ENCODE data around the gene ITPR3. TPM values are rescaled to one million over a fixed set of nuclear protein-coding genes. Genes with fewer than 3 reads are reported as not detected.

The ITPR3 gene
- polyA plus RNA-seq, 1 of the 3 experiments (the other 2 are of a cell fraction), result 8.1 TPM

GRCh38 chr6:33718713-33719112 is 97.6 kb downstream of the ITPR3 start:
- ChIA-PET POLR2A (no interaction called here), CTCF (interaction anchor here (1.9 kb wide), 1 partner anchor 26 kb away, joined by 11 read pairs; no protein-coding TSS in a partner anchor)
- Histone ChIP-seq H3K4me1 (ENCODE audit: control insufficient read depth in 1 of 2, insufficient read depth in 2 of 2, low read depth in 1 of 2, low read length in 1 of 2) (no peaks in the 10 kb centered on the region), H3K27me3 (ENCODE audit: insufficient read depth) (peaks cover 38% of the 10 kb centered on the region), H3K27ac (ENCODE audit: low read depth in 2 of 2, low read length in 1 of 2) (no peak overlapping the region), H3F3A (replicated peaks; ENCODE audit: insufficient read depth) (no peaks in the 10 kb centered on the region), H3K36me3 (replicated peaks in 1 of 2; ENCODE audit: control insufficient read depth in 1 of 2, insufficient read depth in 2 of 2, low read length in 1 of 2) (no peaks in the 10 kb centered on the region), H4K20me1 (ENCODE audit: insufficient read depth) (no peaks in the 10 kb centered on the region), H3K4me3 (ENCODE audit: low read depth in 2 of 2, low read length in 1 of 2) (no peak overlapping the region), H3K79me2 (ENCODE audit: insufficient read depth) (no peaks in the 10 kb centered on the region), H3K9me2 (no peaks in the 10 kb centered on the region), H3K9me3 (no peaks in the 10 kb centered on the region), H3K9ac (no peak overlapping the region), H3K4me2 (no peak overlapping the region), H2AFZ (ENCODE audit: low read depth) (no peak overlapping the region)
- no peak for TF ChIP-seq RCOR1 (IDR thresholded peaks at IDR 0.05; ENCODE audit: low read length)
- no peak for TF ChIP-seq JUND (IDR thresholded peaks at IDR 0.05)
- no peak for TF ChIP-seq TAF1 (IDR thresholded peaks at IDR 0.05; ENCODE audit: borderline replicate concordance, low read depth, low read length)
- TF ChIP-seq FOXJ3 (CRISPR knock-in tag; IDR thresholded peaks at IDR 0.05), result no peak
- TF ChIP-seq MEF2A (IDR thresholded peaks at IDR 0.05; ENCODE audit: borderline replicate concordance, low read depth), result no peak
- TF ChIP-seq EP300 (IDR thresholded peaks at IDR 0.05; ENCODE audit: borderline replicate concordance in 1 of 2, low read depth in 1 of 2, low read length in 1 of 2), result no peak
- TF ChIP-seq GABPA (IDR thresholded peaks at IDR 0.05; ENCODE audit: low read depth), result no peak
- TF ChIP-seq, protein P1, sequence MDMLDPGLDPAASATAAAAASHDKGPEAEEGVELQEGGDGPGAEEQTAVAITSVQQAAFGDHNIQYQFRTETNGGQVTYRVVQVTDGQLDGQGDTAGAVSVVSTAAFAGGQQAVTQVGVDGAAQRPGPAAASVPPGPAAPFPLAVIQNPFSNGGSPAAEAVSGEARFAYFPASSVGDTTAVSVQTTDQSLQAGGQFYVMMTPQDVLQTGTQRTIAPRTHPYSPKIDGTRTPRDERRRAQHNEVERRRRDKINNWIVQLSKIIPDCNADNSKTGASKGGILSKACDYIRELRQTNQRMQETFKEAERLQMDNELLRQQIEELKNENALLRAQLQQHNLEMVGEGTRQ (IDR thresholded peaks at IDR 0.05; ENCODE audit: borderline replicate concordance, low read depth, low read length), result no peak
- TF ChIP-seq RFX5 (IDR thresholded peaks at IDR 0.05; ENCODE audit: low read length), result no peak
- TF ChIP-seq MAX (IDR thresholded peaks at IDR 0.05; ENCODE audit: low read depth), result no peak
- WGBS (ENCODE audit: low lambda C conversion rate), result 100% methylated on average over 1 of the region's 2 CpGs
- DNase-seq, result no peak

GRCh38 chr6:33719326-33719987 is 98.3 kb downstream of the ITPR3 start:
- WGBS (ENCODE audit: low lambda C conversion rate), result 75% methylated on average over 11 of the region's 11 CpGs
- Histone ChIP-seq H3K9ac (no peak overlapping the region), H3F3A (replicated peaks; ENCODE audit: insufficient read depth) (no peaks in the 10 kb centered on the region), H3K27ac (ENCODE audit: low read depth in 2 of 2, low read length in 1 of 2) (no peak overlapping the region), H3K4me3 (ENCODE audit: low read depth in 2 of 2, low read length in 1 of 2) (no peak overlapping the region), H3K36me3 (replicated peaks in 1 of 2; ENCODE audit: control insufficient read depth in 1 of 2, insufficient read depth in 2 of 2, low read length in 1 of 2) (no peaks in the 10 kb centered on the region), H3K9me3 (no peaks in the 10 kb centered on the region), H3K9me2 (no peaks in the 10 kb centered on the region), H3K79me2 (ENCODE audit: insufficient read depth) (no peaks in the 10 kb centered on the region), H3K4me2 (no peak overlapping the region), H4K20me1 (ENCODE audit: insufficient read depth) (no peaks in the 10 kb centered on the region), H2AFZ (ENCODE audit: low read depth) (no peak overlapping the region), H3K27me3 (ENCODE audit: insufficient read depth) (peaks cover 44% of the 10 kb centered on the region), H3K4me1 (ENCODE audit: control insufficient read depth in 1 of 2, insufficient read depth in 2 of 2, low read depth in 1 of 2, low read length in 1 of 2) (no peaks in the 10 kb centered on the region)
- no peak for TF ChIP-seq TAF1 (IDR thresholded peaks at IDR 0.05; ENCODE audit: borderline replicate concordance, low read depth, low read length)
- no peak for TF ChIP-seq NFIC (IDR thresholded peaks at IDR 0.05; ENCODE audit: borderline replicate concordance)
- no peak for TF ChIP-seq MEF2A (IDR thresholded peaks at IDR 0.05; ENCODE audit: borderline replicate concordance, low read depth)
- no peak for TF ChIP-seq EZH2phosphoT487 (IDR thresholded peaks at IDR 0.05; ENCODE audit: borderline replicate concordance, low read depth)
- no peak for TF ChIP-seq CHD2 (IDR thresholded peaks at IDR 0.05; ENCODE audit: low read length, partially characterized antibody)
- TF ChIP-seq RXRA (IDR thresholded peaks at IDR 0.05; ENCODE audit: borderline replicate concordance, low read depth), result no peak
- TF ChIP-seq, protein P2, sequence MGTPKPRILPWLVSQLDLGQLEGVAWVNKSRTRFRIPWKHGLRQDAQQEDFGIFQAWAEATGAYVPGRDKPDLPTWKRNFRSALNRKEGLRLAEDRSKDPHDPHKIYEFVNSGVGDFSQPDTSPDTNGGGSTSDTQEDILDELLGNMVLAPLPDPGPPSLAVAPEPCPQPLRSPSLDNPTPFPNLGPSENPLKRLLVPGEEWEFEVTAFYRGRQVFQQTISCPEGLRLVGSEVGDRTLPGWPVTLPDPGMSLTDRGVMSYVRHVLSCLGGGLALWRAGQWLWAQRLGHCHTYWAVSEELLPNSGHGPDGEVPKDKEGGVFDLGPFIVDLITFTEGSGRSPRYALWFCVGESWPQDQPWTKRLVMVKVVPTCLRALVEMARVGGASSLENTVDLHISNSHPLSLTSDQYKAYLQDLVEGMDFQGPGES (IDR thresholded peaks at IDR 0.05; ENCODE audit: low read depth, low read length), result no peak
- no peak for TF ChIP-seq NRF1 (IDR thresholded peaks at IDR 0.05; ENCODE audit: low read depth, low read length)
- ChIA-PET CTCF (interaction anchor here (1.9 kb wide), 1 partner anchor 25 kb away, joined by 11 read pairs; no protein-coding TSS in a partner anchor), POLR2A (no interaction called here)
- DNase-seq, result no peak
